MCF 10A (cell line): ENCODE data around the gene CDK7. TPM values are rescaled to one million over a fixed set of nuclear protein-coding genes. Genes with fewer than 3 reads are reported as not detected.

ENCODE experiments used
- BruUV-seq: library from RNA; stranded (reverse); fragments of 400-500 nt; replicated peaks from 2 replicates; lab custom pipeline; 2021; lab: Mats Ljungman, UMichigan
- CTCF ChIA-PET: fragments of 300-600 bp; sonication (Branson Sonifier 250); formaldehyde crosslinking; extraction: SDS; loops from one replicate; lab custom pipeline; 2021; ENCODE audit warnings: antibody characterized with exemption, inconsistent platforms; lab: Yijun Ruan, JAX
- POLR2A ChIA-PET: fragments of 300-600, 350-650 bp; sonication (Branson Sonifier 250); formaldehyde crosslinking; extraction: SDS; loops from one replicate; lab custom pipeline; 2020; ENCODE audit warnings: antibody characterized with exemption, inconsistent platforms; lab: Yijun Ruan, JAX
- DNase-seq: peaks from one replicate; pipeline ENCODE4 v3.0.0-alpha.2; 2018; ENCODE audit not compliant: unreplicated experiment
- H3K27ac Mint-ChIP-seq: one replicate; pipeline ENCODE4 v1.8.0; 2022; ENCODE audit warnings: mild to moderate bottlenecking, low read depth, mixed read lengths; ENCODE audit not compliant: unreplicated experiment
- H3K27me3 Mint-ChIP-seq: one replicate; pipeline ENCODE4 v1.8.0; 2022; ENCODE audit warnings: mixed read lengths; ENCODE audit not compliant: insufficient read depth, unreplicated experiment
- H3K36me3 Mint-ChIP-seq: one replicate; pipeline ENCODE4 v1.8.0; 2022; ENCODE audit warnings: mild to moderate bottlenecking, moderate library complexity, mixed read lengths; ENCODE audit not compliant: insufficient read depth, unreplicated experiment
- H3K4me1 Mint-ChIP-seq: one replicate; pipeline ENCODE4 v1.8.0; 2022; ENCODE audit warnings: mixed read lengths; ENCODE audit not compliant: insufficient read depth, unreplicated experiment
- H3K4me3 Mint-ChIP-seq: one replicate; pipeline ENCODE4 v1.8.0; 2022; ENCODE audit warnings: mild to moderate bottlenecking, moderate library complexity, mixed read lengths; ENCODE audit not compliant: unreplicated experiment
- H3K9me3 Mint-ChIP-seq: one replicate; pipeline ENCODE4 v1.8.0; 2022; ENCODE audit warnings: mixed read lengths; ENCODE audit not compliant: unreplicated experiment
- CTCF ChIP-seq: fragments of 200-600 bp; IDR thresholded peaks from one replicate; pipeline ENCODE4 v1.8.0; 2022; ENCODE audit warnings: antibody characterized with exemption, mild to moderate bottlenecking; ENCODE audit not compliant: unreplicated experiment
- intact Hi-C: fragments of 100-400 bp; cut with micrococcal nuclease; formaldehyde crosslinking; loops from 2 replicates; pipeline ENCODE4 v1.14.1; 2022
- total RNA-seq: library from RNA; stranded (reverse); gene quantifications from 2 replicates; pipeline ENCODE4 v1.2.3, GENCODE V29; 2022

Gene CDK7
- total RNA-seq, 1 experiment from 2014 or later = 48.5 TPM

DNA sequence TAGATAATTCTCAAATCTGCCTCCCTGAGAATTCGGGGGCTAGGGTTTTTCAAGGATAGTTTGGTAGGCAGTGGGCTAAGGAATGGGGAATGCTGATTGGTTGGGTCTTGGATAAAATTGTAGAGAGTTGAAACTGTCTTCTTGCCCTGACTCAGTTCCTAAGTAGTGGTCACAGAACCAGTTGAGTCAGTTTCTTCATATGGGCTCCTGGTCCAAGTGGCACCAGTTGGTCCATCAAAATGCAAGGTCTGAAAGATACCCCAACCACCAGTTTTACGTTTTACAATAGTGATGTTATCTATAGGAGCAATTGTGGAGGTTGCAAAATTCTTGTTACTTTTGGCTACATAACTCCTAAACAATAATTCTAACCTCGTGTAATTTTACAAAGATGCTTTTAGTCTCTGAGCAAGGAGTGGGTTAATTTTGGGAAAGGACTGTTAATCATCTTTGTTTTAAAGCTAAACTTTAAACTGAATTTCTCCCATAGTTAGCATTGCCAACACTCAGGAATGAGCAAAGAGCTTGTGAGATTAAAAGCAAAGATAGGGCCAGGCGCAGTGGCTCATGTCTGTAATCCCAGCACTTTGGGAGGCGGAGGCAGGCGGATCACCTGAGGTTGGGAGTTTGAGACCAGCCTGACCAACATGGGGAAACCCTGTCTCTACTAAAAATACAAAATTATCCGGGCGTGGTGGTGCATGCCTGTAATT is 7.7 kb downstream of the CDK7 start:
- H3K4me1 Mint-ChIP-seq = peaks cover 30% of the 10 kb centered on the region
- DNase-seq = no peak
- no TSS peak for BruUV-seq
- H3K4me3 Mint-ChIP-seq = no peak overlapping the region
- peaks cover 6% of the 10 kb centered on the region for H3K9me3 Mint-ChIP-seq
- intact Hi-C loops = no loop called here
- H3K27ac Mint-ChIP-seq = no peak overlapping the region
- TF ChIP-seq CTCF = no peak
- POLR2A ChIA-PET = interaction anchor here (0.6 to 2.1 kb wide), 4 partner anchors 8 to 92 kb away, joined by 3 to 6 read pairs (median 4); partner anchors contain the start of gene CDK7
- no peaks in the 10 kb centered on the region for H3K27me3 Mint-ChIP-seq
- H3K36me3 Mint-ChIP-seq = peaks cover 52% of the 10 kb centered on the region
- CTCF ChIA-PET = no interaction called here

DNA sequence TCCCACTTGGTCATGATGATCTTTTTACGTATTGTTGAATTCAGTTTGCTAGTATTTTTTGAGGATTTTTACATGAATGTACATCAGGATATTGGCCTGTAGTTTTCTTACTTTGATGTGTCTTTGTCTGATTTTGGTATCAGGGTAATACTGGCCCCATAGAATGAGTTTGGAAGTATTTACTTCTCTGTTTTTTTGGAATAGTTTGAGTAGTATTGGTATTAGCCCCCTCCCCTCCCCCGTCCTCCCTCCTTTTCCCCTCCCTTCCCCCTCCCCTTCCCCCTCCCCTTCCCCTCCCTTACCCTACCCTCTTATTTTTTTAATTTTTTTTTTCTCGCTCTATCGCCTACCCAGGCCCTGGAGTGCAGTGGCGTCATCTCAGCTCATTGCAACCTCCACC is 10.3 kb downstream of the CDK7 start:
- peaks cover 5% of the 10 kb centered on the region for H3K9me3 Mint-ChIP-seq
- POLR2A ChIA-PET = no interaction called here
- TF ChIP-seq CTCF = no peak
- peaks cover 12% of the 10 kb centered on the region for H3K4me1 Mint-ChIP-seq
- H3K27ac Mint-ChIP-seq = no peak overlapping the region
- no TSS peak for BruUV-seq
- H3K36me3 Mint-ChIP-seq = peaks cover 39% of the 10 kb centered on the region
- no peaks in the 10 kb centered on the region for H3K27me3 Mint-ChIP-seq
- CTCF ChIA-PET = no interaction called here
- no peak overlapping the region for H3K4me3 Mint-ChIP-seq
- intact Hi-C loops = no loop called here
- no peak for DNase-seq

- no peak overlapping the region for H3K27ac Mint-ChIP-seq
- no TSS peak for BruUV-seq
- intact Hi-C loops = no loop called here
- peaks cover 33% of the 10 kb centered on the region for H3K36me3 Mint-ChIP-seq
- POLR2A ChIA-PET = no interaction called here
- no peaks in the 10 kb centered on the region for H3K9me3 Mint-ChIP-seq
- CTCF ChIA-PET = no interaction called here
- H3K4me1 Mint-ChIP-seq = peaks cover 4% of the 10 kb centered on the region
- H3K4me3 Mint-ChIP-seq = no peak overlapping the region
- DNase-seq = no peak
- TF ChIP-seq CTCF = no peak
- no peaks in the 10 kb centered on the region for H3K27me3 Mint-ChIP-seq
Observed at GRCh38 chr5:69248019-69248418, 13.3 kb downstream of the CDK7 start.

DNA sequence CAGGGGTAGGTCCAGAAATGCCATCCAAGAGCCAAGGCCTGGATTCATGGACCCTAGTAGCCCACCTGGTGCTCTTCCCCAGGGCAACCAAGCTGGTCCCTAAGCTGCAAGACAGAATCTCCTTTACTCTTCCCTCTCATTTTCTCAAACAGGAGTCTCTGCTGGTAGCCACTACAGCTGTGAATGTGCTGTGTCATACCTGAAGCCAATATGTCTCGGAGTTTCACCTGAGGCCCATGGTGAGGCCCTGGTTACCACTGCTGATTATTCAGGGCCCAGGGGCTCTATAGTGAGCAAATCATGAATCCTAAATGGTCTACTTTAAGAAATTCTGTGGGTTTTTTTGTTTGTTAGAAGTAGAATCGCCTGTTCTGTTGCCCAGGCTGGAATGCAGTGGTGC is 15.9 kb downstream of the CDK7 start:
- Mint-ChIP-seq H3K9me3 (no peaks in the 10 kb centered on the region), H3K27me3 (no peaks in the 10 kb centered on the region), H3K4me3 (no peak overlapping the region), H3K36me3 (peaks cover 37% of the 10 kb centered on the region), H3K4me1 (no peaks in the 10 kb centered on the region), H3K27ac (no peak overlapping the region)
- ChIA-PET POLR2A (no interaction called here), CTCF (no interaction called here)
- no peak for DNase-seq
- no peak for TF ChIP-seq CTCF
- intact Hi-C loops = no loop called here
- no TSS peak for BruUV-seq
